NCI-H2171 (cell line): Measurements from ENCODE around the gene DIPK2B.

ENCODE experiments used
- DNase-seq: peaks from one replicate; lab custom pipeline; 2025; lab: John Stamatoyannopoulos, UW

Gene DIPK2B

DNA sequence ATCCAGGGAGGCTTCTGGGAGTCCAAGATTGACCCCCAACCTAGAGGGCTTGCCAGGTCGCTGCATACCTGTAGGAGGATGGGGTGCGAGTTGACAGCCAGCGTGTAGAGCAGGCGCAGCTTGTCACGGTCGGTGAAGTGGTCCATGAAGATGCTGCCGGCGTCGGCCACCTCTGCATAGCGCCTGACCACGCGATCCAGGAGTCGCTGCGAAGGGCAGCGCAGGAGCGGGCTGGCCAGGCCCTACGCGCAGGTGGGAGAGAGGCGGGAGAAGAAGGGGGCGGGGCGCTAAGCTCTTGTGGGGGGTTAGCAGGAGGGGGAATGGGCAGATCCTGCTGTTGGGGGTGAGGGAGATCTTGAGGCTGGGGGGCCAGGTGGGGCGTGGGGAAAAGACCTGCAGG lies 43.0 kb downstream of the DIPK2B start:
- no peak for DNase-seq

DNA sequence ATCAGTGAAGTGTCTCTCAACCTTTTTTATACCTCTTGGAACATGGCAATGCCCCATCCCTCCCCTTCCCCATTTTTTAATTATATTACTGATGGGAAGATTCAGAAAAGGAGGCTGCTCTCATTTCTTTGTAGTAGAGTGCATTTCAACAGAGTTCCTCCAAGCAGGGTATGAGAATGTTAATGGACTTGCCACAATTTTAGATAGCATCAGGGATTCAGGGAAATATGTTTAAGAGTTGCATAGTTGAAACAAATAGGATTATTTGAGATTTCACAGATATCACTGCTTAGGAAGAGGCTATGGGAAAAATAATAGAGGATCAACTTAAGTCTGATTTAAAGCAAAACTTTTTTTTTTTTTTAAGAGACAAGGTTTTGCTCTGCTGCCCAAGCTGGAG lies 46.2 kb downstream of the DIPK2B start:
- no peak for DNase-seq

DNA sequence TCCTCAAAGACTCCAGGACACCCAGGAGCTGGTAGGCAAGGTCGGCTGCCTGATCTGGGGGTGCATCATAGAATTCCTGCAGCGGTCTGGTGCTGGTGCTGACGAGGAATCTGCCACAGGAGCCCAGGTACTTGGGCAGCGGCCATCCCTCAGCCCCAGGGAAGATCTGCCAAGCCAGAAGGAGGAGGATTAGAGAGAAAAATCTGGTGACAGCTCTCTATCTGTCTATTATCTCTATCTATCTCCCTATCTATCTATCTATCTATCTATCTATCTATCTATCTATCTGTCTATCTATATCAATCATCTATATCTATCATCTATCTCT lies 46.7 kb downstream of the DIPK2B start:
- no peak for DNase-seq
